ENCODE data around the gene FBXO48.

GRCh38 chr2:68512326-68512725 lies 45.2 kb upstream of the FBXO48 start:
- TF ChIP-seq CTCF (IDR thresholded peaks at IDR 0.05; ENCODE audit: control extremely low read depth in 1 of 3, insufficient read depth in 1 of 3, low read depth in 1 of 3, low read length in 3 of 3), result no peak
- no peak for TF ChIP-seq SUZ12 (IDR thresholded peaks at IDR 0.05; ENCODE audit: low read length)
- TF ChIP-seq SP1 (IDR thresholded peaks at IDR 0.05; ENCODE audit: low read depth, low read length), result no peak
